Measurements from ENCODE around the gene CFAP99. TPM values are rescaled to one million over a fixed set of nuclear protein-coding genes. Genes with fewer than 3 reads are reported as not detected.
A peak's percentile ranks its signal among the peaks of the same experiment; 100 is the strongest.

Gene CFAP99
- total and polyA plus RNA-seq, 9 of the 15 experiments (the other 6 are each of a cell fraction or from before 2014, with no cell fraction given), result 0.07 to 0.18 (median 0.09) TPM; not detected in 6

DNA sequence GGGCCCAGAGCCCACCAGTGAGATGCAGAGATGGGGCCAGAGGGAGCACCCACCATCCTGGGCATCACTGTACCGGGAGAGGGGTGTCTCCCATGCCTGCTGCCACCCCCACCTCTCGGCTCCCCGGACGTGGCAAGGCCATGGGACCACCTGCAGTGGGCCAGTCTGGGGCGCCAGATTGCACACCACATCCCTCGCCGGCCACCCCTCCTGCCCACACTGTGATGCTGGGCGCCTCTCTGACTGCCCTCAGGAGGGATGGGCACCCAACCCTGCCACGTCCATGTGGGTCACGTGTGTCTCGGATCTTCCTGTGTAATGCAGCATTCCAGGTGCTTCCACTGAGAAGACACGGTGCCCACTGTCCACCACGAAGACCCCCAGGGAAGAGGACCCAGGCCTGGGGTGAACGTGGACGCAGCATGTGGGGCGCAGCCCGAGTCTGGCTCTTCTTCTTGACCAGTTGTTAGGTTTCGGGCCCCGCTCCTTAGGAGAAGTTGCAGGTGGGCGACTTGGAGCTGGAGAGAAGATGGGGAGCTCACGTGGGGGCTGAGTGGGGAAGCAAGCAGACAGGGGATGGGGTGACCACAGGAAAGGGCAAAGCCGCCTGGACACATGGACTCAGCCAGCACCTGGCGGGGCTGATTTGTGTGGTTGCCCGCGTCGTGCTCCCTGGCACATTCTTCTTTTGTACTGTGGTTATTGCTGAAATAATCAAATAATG is 48.0 kb upstream of the CFAP99 start:
- ATAC-seq, result no peak
- BruUV-seq (replicated peaks), result no TSS peak

DNA sequence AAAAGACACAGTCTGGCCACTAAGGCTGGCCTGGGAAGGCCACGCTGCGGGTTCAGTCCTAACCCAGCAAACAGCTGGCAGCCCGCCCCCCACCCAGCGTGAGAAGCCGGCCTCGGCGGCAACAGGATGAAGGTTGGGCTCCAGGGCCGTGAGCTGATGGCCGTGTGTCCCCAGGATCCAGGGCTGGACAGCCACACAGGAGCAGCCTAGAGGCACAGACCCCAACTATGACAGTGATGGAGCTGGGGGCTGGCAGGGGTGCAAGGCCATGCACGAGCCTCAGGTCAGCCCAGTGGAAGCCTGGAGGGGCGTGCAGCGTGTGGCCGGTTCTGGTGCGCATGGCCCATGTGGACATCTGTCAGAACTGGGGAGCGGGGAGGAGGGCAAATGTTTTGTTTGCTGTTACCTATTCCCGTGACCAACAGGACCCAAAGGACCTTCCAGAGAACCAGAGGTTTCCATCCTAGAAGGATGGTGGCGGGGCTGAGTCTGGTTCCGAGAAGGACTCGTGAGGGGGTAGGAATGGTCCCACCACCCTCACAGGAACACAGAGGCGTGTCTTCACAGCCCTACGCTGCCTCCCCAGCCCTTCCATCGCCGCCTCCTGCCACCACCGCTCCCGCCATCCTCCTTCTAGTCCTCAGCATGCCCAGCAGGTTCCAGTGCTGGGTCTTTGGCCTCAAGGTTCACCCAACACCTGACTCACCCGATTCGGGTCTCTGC is 46.8 kb upstream of the CFAP99 start:
- in situ Hi-C loops (cut with MboI), result no loop called here
- no peak for FAIRE-seq
- TF ChIP-seq ZNF551 (CRISPR knock-in tag; IDR thresholded peaks at IDR 0.05), result no peak
- TF ChIP-seq ARHGAP35 (IDR thresholded peaks at IDR 0.05; ENCODE audit: partially characterized antibody), result no peak
- TF ChIP-seq, protein P1, sequence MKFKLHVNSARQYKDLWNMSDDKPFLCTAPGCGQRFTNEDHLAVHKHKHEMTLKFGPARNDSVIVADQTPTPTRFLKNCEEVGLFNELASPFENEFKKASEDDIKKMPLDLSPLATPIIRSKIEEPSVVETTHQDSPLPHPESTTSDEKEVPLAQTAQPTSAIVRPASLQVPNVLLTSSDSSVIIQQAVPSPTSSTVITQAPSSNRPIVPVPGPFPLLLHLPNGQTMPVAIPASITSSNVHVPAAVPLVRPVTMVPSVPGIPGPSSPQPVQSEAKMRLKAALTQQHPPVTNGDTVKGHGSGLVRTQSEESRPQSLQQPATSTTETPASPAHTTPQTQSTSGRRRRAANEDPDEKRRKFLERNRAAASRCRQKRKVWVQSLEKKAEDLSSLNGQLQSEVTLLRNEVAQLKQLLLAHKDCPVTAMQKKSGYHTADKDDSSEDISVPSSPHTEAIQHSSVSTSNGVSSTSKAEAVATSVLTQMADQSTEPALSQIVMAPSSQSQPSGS (CRISPR knock-in tag; IDR thresholded peaks at IDR 0.05), result no peak
- no peak for TF ChIP-seq KLF13 (tag; IDR thresholded peaks at IDR 0.05; ENCODE audit: borderline replicate concordance, low read depth)
- TF ChIP-seq NFIC (IDR thresholded peaks at IDR 0.05), result no peak
- TF ChIP-seq, protein P2, sequence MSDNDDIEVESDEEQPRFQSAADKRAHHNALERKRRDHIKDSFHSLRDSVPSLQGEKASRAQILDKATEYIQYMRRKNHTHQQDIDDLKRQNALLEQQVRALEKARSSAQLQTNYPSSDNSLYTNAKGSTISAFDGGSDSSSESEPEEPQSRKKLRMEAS (CRISPR knock-in tag; IDR thresholded peaks at IDR 0.05), result no peak
- TF ChIP-seq ZFP30 (CRISPR knock-in tag; IDR thresholded peaks at IDR 0.05; ENCODE audit: borderline replicate concordance), result no peak
- TF ChIP-seq, protein P3, sequence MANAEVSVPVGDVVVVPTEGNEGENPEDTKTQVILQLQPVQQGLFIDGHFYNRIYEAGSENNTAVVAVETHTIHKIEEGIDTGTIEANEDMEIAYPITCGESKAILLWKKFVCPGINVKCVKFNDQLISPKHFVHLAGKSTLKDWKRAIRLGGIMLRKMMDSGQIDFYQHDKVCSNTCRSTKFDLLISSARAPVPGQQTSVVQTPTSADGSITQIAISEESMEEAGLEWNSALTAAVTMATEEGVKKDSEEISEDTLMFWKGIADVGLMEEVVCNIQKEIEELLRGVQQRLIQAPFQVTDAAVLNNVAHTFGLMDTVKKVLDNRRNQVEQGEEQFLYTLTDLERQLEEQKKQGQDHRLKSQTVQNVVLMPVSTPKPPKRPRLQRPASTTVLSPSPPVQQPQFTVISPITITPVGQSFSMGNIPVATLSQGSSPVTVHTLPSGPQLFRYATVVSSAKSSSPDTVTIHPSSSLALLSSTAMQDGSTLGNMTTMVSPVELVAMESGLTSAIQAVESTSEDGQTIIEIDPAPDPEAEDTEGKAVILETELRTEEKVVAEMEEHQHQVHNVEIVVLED (CRISPR knock-in tag; IDR thresholded peaks at IDR 0.05), result no peak
- no peak for TF ChIP-seq MCM5 (IDR thresholded peaks at IDR 0.05; ENCODE audit: low read depth)

More for the DNA sequence above, 48.0 kb upstream of the CFAP99 start:
- peaks cover 22% of the 10 kb centered on the region; the same call in 2 of the 3 replicates for H3K36me3 ChIP-seq (ENCODE audit: control insufficient read depth, insufficient read depth, low read length)
- no peak overlapping the region for H3K4me3 ChIP-seq
- H3K79me2 ChIP-seq (ENCODE audit: control insufficient read depth, insufficient read depth, low read length), result peaks cover 7% of the 10 kb centered on the region; the same call in 1 of the 3 replicates
- no peak for DNase-seq (ENCODE audit: extremely low read depth in 1 of 4, low spot score in 3 of 4)
- H3K4me2 ChIP-seq (ENCODE audit: insufficient read depth, low read length), result no peak overlapping the region
- no peaks in the 10 kb centered on the region for H3K27me3 ChIP-seq (ENCODE audit: control insufficient read depth in 2 of 2, insufficient read depth in 2 of 2, low read length in 2 of 2)
- peaks cover 8% of the 10 kb centered on the region for H3K9me3 ChIP-seq (replicated peaks; ENCODE audit: control insufficient read depth, insufficient read depth, low read depth, low read length)
- intact Hi-C loops (cut with micrococcal nuclease) (no loop called here), in situ Hi-C loops (cut with MboI) (no loop called here)
- H3K9me1 ChIP-seq (ENCODE audit: control insufficient read depth, insufficient read depth, low read length), result no peaks in the 10 kb centered on the region
- no peak overlapping the region; a peak in 1 of 4 replicates for H3K9ac ChIP-seq (ENCODE audit: insufficient read depth in 1 of 2, low read depth in 2 of 2, low read length in 2 of 2)
- TF ChIP-seq ILF3 (IDR thresholded peaks at IDR 0.05; ENCODE audit: borderline replicate concordance) (no peak), POLR2G (IDR thresholded peaks at IDR 0.05; ENCODE audit: low read depth, low read length) (0 out of 2 replicates have a peak, but pooled peaks have one; percentile 16), HOXB6 (CRISPR knock-in tag; IDR thresholded peaks at IDR 0.05; ENCODE audit: borderline replicate concordance) (no peak)
- H3K4me1 ChIP-seq (replicated peaks in 1 of 2; ENCODE audit: control insufficient read depth in 2 of 2, insufficient read depth in 2 of 2, low read length in 2 of 2), result peaks cover 7 to 22% of the 10 kb centered on the region in 2 experiments; a peak in 4 of 5 replicates
- H3K27ac ChIP-seq (ENCODE audit: extremely low read depth, low read depth, low read length), result no peak overlapping the region
- CTCF ChIA-PET (ENCODE audit: low intra/inter-chr PET ratio), result no interaction called here
- H2AFZ ChIP-seq (ENCODE audit: low read depth, low read length), result no peak overlapping the region
- no peaks in the 10 kb centered on the region for H4K20me1 ChIP-seq (replicated peaks; ENCODE audit: control insufficient read depth, insufficient read depth, low read length)
- POLR2A ChIA-PET, result no interaction called here
- FAIRE-seq, result no peak
- WGBS (ENCODE audit: insufficient coverage, low coverage, missing lambda C conversion rate), result 91% methylated on average over 20 of the region's 26 CpGs

More for the DNA sequence above, 46.8 kb upstream of the CFAP99 start:
- intact Hi-C loops (cut with micrococcal nuclease), result no loop called here
- Histone ChIP-seq H3K9me3 (replicated peaks; ENCODE audit: control insufficient read depth, insufficient read depth, low read depth, low read length) (peaks cover 8% of the 10 kb centered on the region), H3K9ac (ENCODE audit: insufficient read depth in 1 of 2, low read depth in 2 of 2, low read length in 2 of 2) (peak overlapping the region in 1 of 2 experiments; percentile 35; a peak in 1 of 4 replicates), H3K27ac (ENCODE audit: extremely low read depth, low read depth, low read length) (no peak overlapping the region), H3K4me3 (no peak overlapping the region), H4K20me1 (replicated peaks; ENCODE audit: control insufficient read depth, insufficient read depth, low read length) (no peaks in the 10 kb centered on the region), H3K36me3 (ENCODE audit: control insufficient read depth, insufficient read depth, low read length) (peaks cover 22% of the 10 kb centered on the region; the same call in 2 of the 3 replicates), H3K4me1 (replicated peaks in 1 of 2; ENCODE audit: control insufficient read depth in 2 of 2, insufficient read depth in 2 of 2, low read length in 2 of 2) (peaks cover 9 to 23% of the 10 kb centered on the region in 2 experiments; a peak in 4 of 5 replicates), H3K27me3 (ENCODE audit: control insufficient read depth in 2 of 2, insufficient read depth in 2 of 2, low read length in 2 of 2) (no peaks in the 10 kb centered on the region), H3K9me1 (ENCODE audit: control insufficient read depth, insufficient read depth, low read length) (no peaks in the 10 kb centered on the region), H3K79me2 (ENCODE audit: control insufficient read depth, insufficient read depth, low read length) (peaks cover 11% of the 10 kb centered on the region; the same call in 2 of the 3 replicates), H3K4me2 (ENCODE audit: insufficient read depth, low read length) (no peak overlapping the region), H2AFZ (ENCODE audit: low read depth, low read length) (no peak overlapping the region)
- no peak for DNase-seq (ENCODE audit: extremely low read depth in 1 of 4, low spot score in 3 of 4)
- ChIA-PET POLR2A (no interaction called here), CTCF (ENCODE audit: low intra/inter-chr PET ratio) (no interaction called here)
- no TSS peak for BruUV-seq (replicated peaks)
- no peak for ATAC-seq
- WGBS (ENCODE audit: insufficient coverage, low coverage, missing lambda C conversion rate), result 93% methylated on average over 25 of the region's 27 CpGs

Measured in K562 (cell line).